ENCODE measurements around the gene GBX1. TPM values are rescaled to one million over a fixed set of nuclear protein-coding genes. Genes with fewer than 3 reads are reported as not detected.

GBX1 gene
- total RNA-seq, 1 experiment from 2014 or later = not detected

GRCh38 chr7:151207804-151208203 lies 40.3 kb upstream of the GBX1 start:
- no peak overlapping the region for H2BK20ac ChIP-seq (ENCODE audit: low read depth, low read length, poor library complexity, severe bottlenecking)
- H4K5ac ChIP-seq (ENCODE audit: insufficient read length, low read depth, low read length) = no peak overlapping the region
- WGBS (ENCODE audit: extremely low coverage, insufficient read length, low lambda C conversion rate) = no CpG with 5 or more reads among the region's 12 CpGs

More at GRCh38 chr7:151207804-151208203, 40.3 kb upstream of the GBX1 start:
- Mint-ChIP-seq H3K9me3 (no peaks in the 10 kb centered on the region), H3K4me1 (peaks cover 13 to 16% of the 10 kb centered on the region in 2 experiments), H3K27ac (no peak overlapping the region), H3K27me3 (ENCODE audit: low read depth) (peaks cover 39% of the 10 kb centered on the region), H3K36me3 (ENCODE audit: insufficient read depth in 1 of 3, low read depth in 3 of 3) (peaks cover 0 to 14% (median under 1%) of the 10 kb centered on the region in 3 experiments; a peak in 3 of 7 replicates), H3K4me3 (no peak overlapping the region)
- no peak overlapping the region for H2AK5ac ChIP-seq (ENCODE audit: insufficient read length, low read length)
- H4K20me1 ChIP-seq (ENCODE audit: control insufficient read depth, insufficient read depth, insufficient read length) = peaks cover 3% of the 10 kb centered on the region
- no peaks in the 10 kb centered on the region for H3K27me3 ChIP-seq (ENCODE audit: insufficient read depth, low read length)
- no peak overlapping the region for H3T11ph ChIP-seq (ENCODE audit: low read length)
- no peaks in the 10 kb centered on the region for H3K9me3 ChIP-seq (ENCODE audit: control insufficient read depth, low read depth, low read length)
- no peak overlapping the region for H3K14ac ChIP-seq (ENCODE audit: insufficient read depth, low read length)
- H3K4me2 ChIP-seq (ENCODE audit: insufficient read depth, insufficient read length, low read length) = no peak overlapping the region
- DNase-seq = no peak
- H3K27ac ChIP-seq (ENCODE audit: insufficient read length, low read depth, low read length) = no peak overlapping the region
- no peak overlapping the region for H2BK120ac ChIP-seq (ENCODE audit: low read depth, low read length, poor library complexity, severe bottlenecking)
- no peak overlapping the region for H3K18ac ChIP-seq (ENCODE audit: insufficient read length, low read depth, low read length)
- H3K79me2 ChIP-seq (ENCODE audit: insufficient read depth, low read length) = no peaks in the 10 kb centered on the region
- H2AFZ ChIP-seq (ENCODE audit: low read length) = no peak overlapping the region
- no peak overlapping the region for H2BK5ac ChIP-seq (ENCODE audit: insufficient read length, low read length)
- H3K56ac ChIP-seq (ENCODE audit: insufficient read length, low read depth, low read length) = no peak overlapping the region
- H2BK15ac ChIP-seq (ENCODE audit: low read depth, low read length) = no peak overlapping the region
- no peak overlapping the region for H3K9ac ChIP-seq (ENCODE audit: extremely low read depth, insufficient read length, low read length)
- H3K4me1 ChIP-seq (ENCODE audit: insufficient read depth, low read length) = peaks cover 5% of the 10 kb centered on the region; the same call in 1 of the 2 replicates
- H4K8ac ChIP-seq (replicated peaks; ENCODE audit: insufficient read length, low read depth, low read length) = no peak overlapping the region
- TF ChIP-seq, protein P1, sequence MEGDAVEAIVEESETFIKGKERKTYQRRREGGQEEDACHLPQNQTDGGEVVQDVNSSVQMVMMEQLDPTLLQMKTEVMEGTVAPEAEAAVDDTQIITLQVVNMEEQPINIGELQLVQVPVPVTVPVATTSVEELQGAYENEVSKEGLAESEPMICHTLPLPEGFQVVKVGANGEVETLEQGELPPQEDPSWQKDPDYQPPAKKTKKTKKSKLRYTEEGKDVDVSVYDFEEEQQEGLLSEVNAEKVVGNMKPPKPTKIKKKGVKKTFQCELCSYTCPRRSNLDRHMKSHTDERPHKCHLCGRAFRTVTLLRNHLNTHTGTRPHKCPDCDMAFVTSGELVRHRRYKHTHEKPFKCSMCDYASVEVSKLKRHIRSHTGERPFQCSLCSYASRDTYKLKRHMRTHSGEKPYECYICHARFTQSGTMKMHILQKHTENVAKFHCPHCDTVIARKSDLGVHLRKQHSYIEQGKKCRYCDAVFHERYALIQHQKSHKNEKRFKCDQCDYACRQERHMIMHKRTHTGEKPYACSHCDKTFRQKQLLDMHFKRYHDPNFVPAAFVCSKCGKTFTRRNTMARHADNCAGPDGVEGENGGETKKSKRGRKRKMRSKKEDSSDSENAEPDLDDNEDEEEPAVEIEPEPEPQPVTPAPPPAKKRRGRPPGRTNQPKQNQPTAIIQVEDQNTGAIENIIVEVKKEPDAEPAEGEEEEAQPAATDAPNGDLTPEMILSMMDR (conservative IDR thresholded peaks at IDR 0.05) = no peak
- H3K79me1 ChIP-seq (ENCODE audit: insufficient read depth, low read depth, low read length, poor library complexity, severe bottlenecking) = no peaks in the 10 kb centered on the region
- H3K4ac ChIP-seq (ENCODE audit: low read depth, low read length) = no peak overlapping the region
- no peaks in the 10 kb centered on the region for H3K23me2 ChIP-seq (ENCODE audit: insufficient read length, low read depth, low read length, poor library complexity, severe bottlenecking)
- no peak overlapping the region for H4K91ac ChIP-seq (ENCODE audit: insufficient read length, low read depth, low read length)
- no peak overlapping the region for H2BK12ac ChIP-seq (ENCODE audit: insufficient read length, low read depth, low read length)
- no peak overlapping the region for H3K23ac ChIP-seq (ENCODE audit: insufficient read length, low read depth, low read length)
